ENCODE measurements around the gene MAP2K7. TPM values are rescaled to one million over a fixed set of nuclear protein-coding genes. Genes with fewer than 3 reads are reported as not detected.
A peak's percentile ranks its signal among the peaks of the same experiment; 100 is the strongest.

MAP2K7 gene
- total and polyA plus RNA-seq, 3 experiments from 2014 or later = 2.0 to 38.3 (median 35.9) TPM

DNA sequence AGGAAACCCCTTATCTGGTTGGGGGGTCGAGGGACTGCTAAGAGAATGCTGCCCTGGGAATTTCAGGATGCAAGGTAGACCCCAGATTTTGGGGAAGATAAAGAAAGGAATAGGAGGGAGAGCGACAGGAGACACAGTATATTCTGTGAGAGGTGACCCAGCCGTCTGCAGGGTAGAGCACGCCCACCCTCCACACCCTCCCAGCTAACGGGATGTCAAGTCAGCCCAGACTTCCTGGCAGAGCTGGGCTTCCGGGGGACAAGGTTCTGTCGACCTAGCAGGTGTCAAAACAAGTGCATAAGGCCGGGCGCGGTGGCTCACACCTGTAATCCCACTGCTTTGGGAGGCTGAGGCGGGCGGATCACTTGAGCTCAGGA, 28.8 kb upstream of the MAP2K7 start:
- DNase-seq = no peak
- peak overlapping the region in 4 of 7 donors; percentile 26 to 52 (median 34) for H3K4me3 Mint-ChIP-seq
- no peaks in the 10 kb centered on the region for H3K36me3 Mint-ChIP-seq

DNA sequence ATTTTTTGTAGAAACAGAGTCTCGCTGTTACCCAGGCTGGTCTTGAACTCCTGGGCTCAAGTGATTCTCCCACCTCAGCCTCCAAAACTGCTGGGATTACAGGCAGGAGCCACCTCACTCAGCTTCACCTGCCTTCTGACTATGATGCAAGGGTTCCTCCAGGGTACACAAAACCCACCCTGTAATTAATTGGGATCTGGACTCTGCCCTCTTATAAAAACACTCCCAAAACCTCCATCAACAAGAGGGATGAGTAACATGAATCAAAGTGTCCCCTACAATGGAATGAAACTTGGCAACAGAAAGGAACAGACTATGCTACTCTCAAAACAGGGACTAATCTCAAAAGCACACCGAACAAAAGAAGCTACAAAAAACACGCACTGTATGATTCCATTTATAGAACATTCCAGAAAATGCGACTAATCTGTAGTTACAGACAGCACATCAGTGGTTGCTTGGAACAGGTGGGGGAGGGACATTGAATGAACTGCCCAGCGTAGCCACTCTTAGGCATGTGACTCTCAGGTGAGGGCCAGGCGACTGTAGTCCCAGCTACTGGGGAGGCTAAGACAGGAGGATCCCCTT, 26.3 kb upstream of the MAP2K7 start:
- H3K27ac ChIP-seq (ENCODE audit: low read depth, low read length) = no peak overlapping the region
- no peaks in the 10 kb centered on the region for H3K36me3 Mint-ChIP-seq
- no peak overlapping the region for H3K4me3 Mint-ChIP-seq
- POLR2A ChIA-PET = no interaction called here
- H3K4me1 ChIP-seq (ENCODE audit: insufficient read depth, low read length) = peaks cover 10% of the 10 kb centered on the region
- H3K36me3 ChIP-seq (ENCODE audit: insufficient read depth, low read length) = no peaks in the 10 kb centered on the region
- CTCF ChIA-PET = no interaction called here
- H3K9me3 ChIP-seq (ENCODE audit: low read length) = no peaks in the 10 kb centered on the region
- H3K27me3 Mint-ChIP-seq = peaks cover 9 to 14% of the 10 kb centered on the region in 2 donors
- H3K4me3 ChIP-seq (ENCODE audit: low read length) = no peak overlapping the region
- no peak for DNase-seq
- no peak overlapping the region for H3K27ac Mint-ChIP-seq
- peaks cover 0 to 3% (median 0%) of the 10 kb centered on the region in 5 donors for H3K9me3 Mint-ChIP-seq
- H3K4me1 Mint-ChIP-seq = peaks cover 4 to 15% (median 6%) of the 10 kb centered on the region in 3 donors
- H3K27me3 ChIP-seq (ENCODE audit: insufficient read depth, low read length, poor library complexity, severe bottlenecking) = peaks cover 16% of the 10 kb centered on the region

More for the DNA sequence above, 28.8 kb upstream of the MAP2K7 start:
- ChIA-PET POLR2A (no interaction called here), CTCF (interaction anchor here (0.7 to 1.0 kb wide), 2 partner anchors 12 to 21 kb away, joined by 3 read pairs; no protein-coding TSS in a partner anchor)
- H3K4me3 ChIP-seq (ENCODE audit: low read length) = peak overlapping the region; percentile 26
- H3K4me1 Mint-ChIP-seq = peaks cover 19 to 35% (median 20%) of the 10 kb centered on the region in 3 donors
- H3K9me3 ChIP-seq (ENCODE audit: low read length) = no peaks in the 10 kb centered on the region
- H3K27me3 Mint-ChIP-seq = peaks cover 19 to 29% of the 10 kb centered on the region in 2 donors
- H3K36me3 ChIP-seq (ENCODE audit: insufficient read depth, low read length) = no peaks in the 10 kb centered on the region
- H3K27ac Mint-ChIP-seq = no peak overlapping the region
- H3K9me3 Mint-ChIP-seq = peaks cover 0 to 2% (median 0%) of the 10 kb centered on the region in 5 donors
- H3K4me1 ChIP-seq (ENCODE audit: insufficient read depth, low read length) = peaks cover 22% of the 10 kb centered on the region
- no peak overlapping the region for H3K27ac ChIP-seq (ENCODE audit: low read depth, low read length)
- H3K27me3 ChIP-seq (ENCODE audit: insufficient read depth, low read length, poor library complexity, severe bottlenecking) = peaks cover 24% of the 10 kb centered on the region

DNA sequence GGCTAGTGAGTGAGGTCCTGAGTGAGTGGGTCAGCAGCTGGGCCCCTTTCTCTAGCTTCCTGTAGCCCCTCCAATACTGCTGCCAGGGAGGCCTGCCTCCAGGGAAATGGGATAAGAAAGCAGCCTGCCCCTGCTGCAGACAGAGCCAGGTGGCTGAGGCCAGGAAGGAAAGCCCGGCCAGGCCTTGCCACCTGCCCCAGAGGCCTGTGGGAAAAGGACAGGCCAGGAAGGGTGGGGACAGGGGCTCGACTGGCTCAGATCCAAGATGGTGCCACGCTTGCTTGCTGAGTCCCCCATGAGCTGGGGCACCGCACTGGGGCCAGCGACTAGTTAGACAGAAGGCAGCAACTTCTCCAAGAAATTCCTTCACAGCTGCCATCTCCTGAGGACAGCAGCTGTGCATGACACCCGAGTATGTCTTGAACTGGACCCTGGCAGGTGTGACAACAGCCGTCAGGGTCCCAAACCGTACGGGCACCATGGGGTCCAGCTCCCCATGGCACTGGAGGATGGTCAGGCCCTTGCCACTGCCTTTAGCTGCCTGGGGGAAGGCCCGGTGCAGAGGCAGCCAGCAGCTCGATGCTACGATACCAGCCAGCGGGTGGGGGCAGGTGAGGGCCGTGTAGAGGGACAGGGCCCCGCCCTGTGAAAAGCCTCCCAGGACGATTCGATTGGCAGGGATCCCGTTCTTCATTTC, 24.4 kb upstream of the MAP2K7 start:
- Histone ChIP-seq H3K27me3 (ENCODE audit: insufficient read depth, low read length, poor library complexity, severe bottlenecking) (peaks cover 5% of the 10 kb centered on the region), H3K9me3 (ENCODE audit: low read length) (no peaks in the 10 kb centered on the region), H3K4me3 (ENCODE audit: low read length) (no peak overlapping the region), H3K27ac (ENCODE audit: low read depth, low read length) (no peak overlapping the region), H3K4me1 (ENCODE audit: insufficient read depth, low read length) (peaks cover 6% of the 10 kb centered on the region), H3K36me3 (ENCODE audit: insufficient read depth, low read length) (no peaks in the 10 kb centered on the region)
- peaks cover 7 to 8% of the 10 kb centered on the region in 2 donors for H3K27me3 Mint-ChIP-seq
- no peak overlapping the region for H3K4me3 Mint-ChIP-seq
- H3K36me3 Mint-ChIP-seq = no peaks in the 10 kb centered on the region
- H3K27ac Mint-ChIP-seq = no peak overlapping the region
- peaks cover 2 to 7% (median 6%) of the 10 kb centered on the region in 3 donors for H3K4me1 Mint-ChIP-seq
- no peak for DNase-seq
- H3K9me3 Mint-ChIP-seq = peaks cover 0 to 3% (median 0%) of the 10 kb centered on the region in 5 donors
- POLR2A ChIA-PET = no interaction called here
- CTCF ChIA-PET = interaction anchor here (3.2 kb wide), 1 partner anchor 10 kb away, joined by 13 read pairs; no protein-coding TSS in a partner anchor

DNA sequence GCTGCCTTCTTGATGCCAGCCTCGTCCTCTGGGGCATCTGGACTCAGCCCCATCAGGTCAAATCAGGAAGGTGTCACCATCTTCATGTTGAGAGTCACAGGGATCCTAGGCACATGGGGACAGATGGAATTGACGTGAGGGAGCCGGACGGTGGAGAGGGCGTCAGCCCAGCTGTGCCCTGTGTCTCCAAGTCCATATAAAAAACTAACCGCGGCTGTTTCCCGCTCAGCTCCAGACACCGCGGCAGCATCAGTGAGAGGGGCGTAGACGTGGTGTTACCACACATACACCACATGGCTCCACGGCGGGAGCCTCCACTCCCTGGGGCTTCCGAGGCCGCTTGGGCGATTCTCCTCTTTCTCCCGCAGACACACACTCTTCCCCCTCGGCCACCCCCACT, 23.8 kb upstream of the MAP2K7 start:
- ChIA-PET POLR2A (no interaction called here), CTCF (interaction anchor here (3.2 kb wide), 1 partner anchor 11 kb away, joined by 13 read pairs; no protein-coding TSS in a partner anchor)
- Histone ChIP-seq H3K36me3 (ENCODE audit: insufficient read depth, low read length) (no peaks in the 10 kb centered on the region), H3K27ac (ENCODE audit: low read depth, low read length) (no peak overlapping the region), H3K27me3 (ENCODE audit: insufficient read depth, low read length, poor library complexity, severe bottlenecking) (peaks cover under 1% of the 10 kb centered on the region), H3K4me3 (ENCODE audit: low read length) (no peak overlapping the region), H3K9me3 (ENCODE audit: low read length) (no peaks in the 10 kb centered on the region), H3K4me1 (ENCODE audit: insufficient read depth, low read length) (peaks cover 2% of the 10 kb centered on the region)
- H3K4me3 Mint-ChIP-seq = no peak overlapping the region
- DNase-seq = no peak
- H3K9me3 Mint-ChIP-seq = peaks cover 0 to 3% (median 0%) of the 10 kb centered on the region in 5 donors
- peaks cover 4 to 6% of the 10 kb centered on the region in 2 donors for H3K27me3 Mint-ChIP-seq
- no peak overlapping the region for H3K27ac Mint-ChIP-seq
- H3K4me1 Mint-ChIP-seq = peaks cover 0 to 3% (median 3%) of the 10 kb centered on the region in 3 donors
- no peaks in the 10 kb centered on the region for H3K36me3 Mint-ChIP-seq

DNA sequence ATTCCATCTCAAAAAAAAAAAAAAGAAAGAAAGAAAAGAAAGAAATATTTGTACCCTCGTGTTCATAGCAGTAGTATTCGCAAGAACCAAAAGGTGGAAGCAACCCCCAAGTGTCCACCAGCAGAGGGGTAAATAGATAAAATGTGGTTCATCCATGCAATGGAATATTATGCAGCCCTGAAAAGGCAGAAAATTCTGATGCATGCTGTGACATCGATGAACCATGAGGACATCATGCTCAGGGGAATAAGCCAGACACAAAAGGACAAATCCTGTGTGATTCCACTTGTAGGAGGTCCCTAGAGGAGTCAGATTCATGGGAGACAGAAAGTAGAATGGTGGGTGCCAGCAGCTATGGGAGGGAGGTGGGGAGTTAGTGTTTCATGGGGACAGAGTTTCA, 21.8 kb upstream of the MAP2K7 start:
- ChIA-PET POLR2A (no interaction called here), CTCF (interaction anchor here (1.0 to 3.2 kb wide), 2 partner anchors 13 to 22 kb away, joined by 4 to 13 read pairs; partner anchors contain the start of gene MAP2K7)
- no peak overlapping the region for H3K4me3 Mint-ChIP-seq
- H3K27ac Mint-ChIP-seq = no peak overlapping the region
- H3K36me3 Mint-ChIP-seq = no peaks in the 10 kb centered on the region
- no peaks in the 10 kb centered on the region for H3K27me3 ChIP-seq (ENCODE audit: insufficient read depth, low read length, poor library complexity, severe bottlenecking)
- no peak overlapping the region for H3K27ac ChIP-seq (ENCODE audit: low read depth, low read length)
- peaks cover 0 to 3% (median 0%) of the 10 kb centered on the region in 5 donors for H3K9me3 Mint-ChIP-seq
- H3K4me3 ChIP-seq (ENCODE audit: low read length) = no peak overlapping the region
- H3K36me3 ChIP-seq (ENCODE audit: insufficient read depth, low read length) = no peaks in the 10 kb centered on the region
- no peaks in the 10 kb centered on the region for H3K4me1 ChIP-seq (ENCODE audit: insufficient read depth, low read length)
- H3K4me1 Mint-ChIP-seq = no peaks in the 10 kb centered on the region
- H3K9me3 ChIP-seq (ENCODE audit: low read length) = no peaks in the 10 kb centered on the region
- peaks cover 0 to 3% of the 10 kb centered on the region in 2 donors for H3K27me3 Mint-ChIP-seq
- no peak for DNase-seq

DNA sequence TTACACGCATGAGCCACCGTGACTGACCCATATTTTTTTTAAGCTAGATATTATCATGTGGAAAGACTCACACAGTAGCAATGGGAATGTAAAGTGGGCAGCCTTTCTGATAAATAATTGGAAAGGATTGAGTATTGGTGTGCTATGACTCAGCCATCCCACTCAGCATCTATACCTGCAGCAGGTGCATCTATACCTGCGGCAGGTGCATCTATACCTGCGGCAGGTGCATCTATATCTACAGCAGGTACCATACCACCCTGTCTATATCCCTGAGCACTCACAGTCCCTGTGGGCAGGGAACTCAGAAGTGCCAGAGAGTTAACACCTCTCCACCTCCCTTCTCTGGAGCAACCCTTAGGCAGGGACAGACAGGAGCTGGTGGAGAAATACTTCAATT, 20.6 kb upstream of the MAP2K7 start:
- H3K27ac Mint-ChIP-seq = no peak overlapping the region
- POLR2A ChIA-PET = interaction anchor here (0.7 kb wide), 1 partner anchor 1325 kb away, joined by 10 read pairs; no protein-coding TSS in a partner anchor

DNA sequence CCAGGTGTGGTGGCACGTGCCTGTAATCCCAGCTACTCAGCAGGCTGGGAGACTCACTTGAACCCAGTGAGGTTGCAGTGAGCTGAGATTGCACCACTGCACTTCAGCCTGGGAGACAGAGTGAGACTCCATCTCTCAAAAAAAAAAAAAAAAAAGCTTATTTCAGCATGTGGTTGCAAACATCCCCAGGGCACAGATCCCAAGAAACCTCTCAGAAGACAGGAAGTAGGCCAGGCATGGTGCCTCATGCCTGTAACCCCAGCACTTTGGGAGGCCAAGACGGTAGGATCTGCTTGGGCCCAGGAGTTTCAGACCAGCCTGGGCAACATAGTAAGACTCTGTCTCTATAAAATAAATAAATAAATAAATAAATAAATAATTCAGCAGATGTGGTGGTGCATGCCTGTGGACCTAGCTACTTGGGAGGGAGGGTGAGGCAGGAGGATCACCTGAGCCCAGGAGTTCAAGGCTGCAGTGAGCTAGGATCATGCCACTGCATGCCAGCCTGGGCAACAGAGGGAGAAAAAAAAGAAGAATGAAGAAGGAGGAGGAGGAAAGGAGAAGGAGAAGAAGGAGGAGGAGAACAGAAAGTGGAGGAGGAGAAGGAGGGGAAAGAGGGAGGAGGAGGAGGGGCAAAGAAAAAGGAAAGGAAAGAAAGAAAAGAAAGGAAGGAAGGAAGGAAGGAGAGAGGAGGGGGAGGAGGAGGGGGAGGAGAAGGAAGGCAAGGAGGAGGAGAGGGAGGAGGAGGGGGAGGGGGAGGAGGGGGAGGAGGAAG, 19.7 kb upstream of the MAP2K7 start:
- ChIA-PET CTCF (interaction anchor here (1.3 kb wide), 1 partner anchor 14 kb away, joined by 4 read pairs; no protein-coding TSS in a partner anchor), POLR2A (no interaction called here)
- Mint-ChIP-seq H3K9me3 (peaks cover 0 to 3% (median 0%) of the 10 kb centered on the region in 5 donors), H3K27me3 (peaks cover 10 to 11% of the 10 kb centered on the region in 2 donors), H3K4me3 (no peak overlapping the region), H3K27ac (no peak overlapping the region), H3K36me3 (no peaks in the 10 kb centered on the region), H3K4me1 (no peaks in the 10 kb centered on the region)
- Histone ChIP-seq H3K27ac (ENCODE audit: low read depth, low read length) (no peak overlapping the region), H3K9me3 (ENCODE audit: low read length) (no peaks in the 10 kb centered on the region), H3K4me3 (ENCODE audit: low read length) (no peak overlapping the region), H3K27me3 (ENCODE audit: insufficient read depth, low read length, poor library complexity, severe bottlenecking) (no peaks in the 10 kb centered on the region), H3K4me1 (ENCODE audit: insufficient read depth, low read length) (no peaks in the 10 kb centered on the region), H3K36me3 (ENCODE audit: insufficient read depth, low read length) (no peaks in the 10 kb centered on the region)
- DNase-seq = no peak

More for the DNA sequence above, 20.6 kb upstream of the MAP2K7 start:
- H3K27ac ChIP-seq (ENCODE audit: low read depth, low read length) = no peak overlapping the region
- H3K36me3 ChIP-seq (ENCODE audit: insufficient read depth, low read length) = no peaks in the 10 kb centered on the region
- H3K9me3 ChIP-seq (ENCODE audit: low read length) = no peaks in the 10 kb centered on the region
- Mint-ChIP-seq H3K36me3 (no peaks in the 10 kb centered on the region), H3K4me1 (no peaks in the 10 kb centered on the region), H3K4me3 (no peak overlapping the region), H3K27me3 (peaks cover 7% of the 10 kb centered on the region in 2 donors), H3K9me3 (peaks cover 0 to 3% (median 0%) of the 10 kb centered on the region in 5 donors)
- H3K4me1 ChIP-seq (ENCODE audit: insufficient read depth, low read length) = no peaks in the 10 kb centered on the region
- H3K4me3 ChIP-seq (ENCODE audit: low read length) = no peak overlapping the region
- DNase-seq = no peak
- CTCF ChIA-PET = interaction anchor here (0.9 to 1.3 kb wide), 2 partner anchors 8 to 14 kb away, joined by 3 to 4 read pairs; no protein-coding TSS in a partner anchor
- H3K27me3 ChIP-seq (ENCODE audit: insufficient read depth, low read length, poor library complexity, severe bottlenecking) = no peaks in the 10 kb centered on the region

All from CD8-positive, alpha-beta memory T cell (primary cell).